ENCODE measurements around the gene SART3. TPM values are rescaled to one million over a fixed set of nuclear protein-coding genes. Genes with fewer than 3 reads are reported as not detected.

The SART3 gene
- total RNA-seq, 3 donors from 2014 or later, result 49.8 to 62.9 (median 60.2) TPM

DNA sequence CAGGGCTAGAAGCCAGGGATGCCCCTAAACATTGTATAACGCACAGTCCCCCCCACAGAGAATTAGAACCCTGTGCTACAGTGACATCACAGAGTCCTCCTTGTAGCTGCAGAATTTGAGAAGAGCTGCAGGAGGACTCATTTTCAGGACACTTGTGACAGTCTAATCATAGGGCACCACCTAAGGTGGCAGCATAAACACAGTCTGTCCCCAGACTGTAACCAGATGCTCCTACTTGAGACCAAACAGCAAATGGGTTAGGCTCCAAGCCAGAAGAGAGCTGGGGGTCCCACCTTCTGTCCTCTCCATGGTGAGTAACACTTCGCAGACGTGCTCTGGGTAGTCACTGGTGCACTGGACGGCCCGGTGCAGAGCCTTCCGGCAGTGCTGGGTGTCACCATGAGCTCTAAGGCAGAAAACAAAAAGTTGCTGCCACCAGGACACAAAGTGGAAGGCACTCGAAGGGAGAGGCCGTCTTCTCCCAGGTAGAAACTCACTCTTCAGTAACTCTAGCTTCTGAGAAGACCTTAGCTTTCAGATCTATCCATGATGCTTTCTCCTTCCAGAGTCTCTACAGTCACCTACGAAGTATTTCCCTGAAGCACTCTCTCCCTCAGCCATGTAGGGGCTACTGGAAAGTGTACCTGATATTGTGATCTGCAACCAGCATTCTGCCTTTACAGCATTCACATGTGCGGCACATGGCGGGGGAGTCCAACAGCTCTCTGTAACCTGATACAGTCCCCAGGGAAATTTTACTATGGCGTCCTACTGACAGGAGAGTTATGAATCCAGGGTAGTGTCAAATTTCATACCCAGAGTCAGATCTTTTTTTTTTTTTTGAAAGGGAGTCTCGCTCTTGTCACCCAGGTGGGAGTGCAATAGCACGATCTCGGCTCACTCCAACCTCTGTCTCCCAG is 28.8 kb downstream of the SART3 start:
- Histone ChIP-seq H3K4me1 (no peaks in the 10 kb centered on the region), H3K27me3 (no peaks in the 10 kb centered on the region), H3K9me3 (no peaks in the 10 kb centered on the region), H3K36me3 (peaks cover 9% of the 10 kb centered on the region), H3K4me3 (no peak overlapping the region), H3K27ac (no peak overlapping the region)
- intact Hi-C loops (cut with DNase I; ENCODE audit: low total_unique reads), result no loop called here
- TF ChIP-seq CTCF (IDR thresholded peaks at IDR 0.05), result no peak
- TF ChIP-seq POLR2AphosphoS5 (IDR thresholded peaks at IDR 0.05), result no peak
- no peak for TF ChIP-seq POLR2A (IDR thresholded peaks at IDR 0.05)
- no peak for DNase-seq (ENCODE audit: low spot score in 2 of 2)

- no peak for DNase-seq (ENCODE audit: low spot score in 2 of 2)
- Histone ChIP-seq H3K9me3 (no peaks in the 10 kb centered on the region), H3K27ac (no peak overlapping the region), H3K36me3 (peaks cover 1% of the 10 kb centered on the region), H3K4me3 (no peak overlapping the region), H3K4me1 (no peaks in the 10 kb centered on the region), H3K27me3 (no peaks in the 10 kb centered on the region)
- TF ChIP-seq POLR2A (IDR thresholded peaks at IDR 0.05), result no peak
- TF ChIP-seq CTCF (IDR thresholded peaks at IDR 0.05), result no peak
- no peak for TF ChIP-seq POLR2AphosphoS5 (IDR thresholded peaks at IDR 0.05)
- intact Hi-C loops (cut with DNase I; ENCODE audit: low total_unique reads), result no loop called here
Measured at GRCh38 chr12:108530161-108530560, 30.8 kb downstream of the SART3 start.

- intact Hi-C loops (cut with DNase I; ENCODE audit: low total_unique reads), result no loop called here
- no peak overlapping the region for H3K4me3 ChIP-seq
- no peak for TF ChIP-seq POLR2A (IDR thresholded peaks at IDR 0.05)
- TF ChIP-seq CTCF (IDR thresholded peaks at IDR 0.05), result no peak
- no peak for TF ChIP-seq POLR2AphosphoS5 (IDR thresholded peaks at IDR 0.05)
- no peak overlapping the region for H3K27ac ChIP-seq
- no peaks in the 10 kb centered on the region for H3K9me3 ChIP-seq
- H3K4me1 ChIP-seq, result no peaks in the 10 kb centered on the region
- H3K27me3 ChIP-seq, result no peaks in the 10 kb centered on the region
- peaks cover 8% of the 10 kb centered on the region for H3K36me3 ChIP-seq
- no peak for DNase-seq (ENCODE audit: low spot score in 2 of 2)
Measured at GRCh38 chr12:108527166-108527496, 33.8 kb downstream of the SART3 start.

DNA sequence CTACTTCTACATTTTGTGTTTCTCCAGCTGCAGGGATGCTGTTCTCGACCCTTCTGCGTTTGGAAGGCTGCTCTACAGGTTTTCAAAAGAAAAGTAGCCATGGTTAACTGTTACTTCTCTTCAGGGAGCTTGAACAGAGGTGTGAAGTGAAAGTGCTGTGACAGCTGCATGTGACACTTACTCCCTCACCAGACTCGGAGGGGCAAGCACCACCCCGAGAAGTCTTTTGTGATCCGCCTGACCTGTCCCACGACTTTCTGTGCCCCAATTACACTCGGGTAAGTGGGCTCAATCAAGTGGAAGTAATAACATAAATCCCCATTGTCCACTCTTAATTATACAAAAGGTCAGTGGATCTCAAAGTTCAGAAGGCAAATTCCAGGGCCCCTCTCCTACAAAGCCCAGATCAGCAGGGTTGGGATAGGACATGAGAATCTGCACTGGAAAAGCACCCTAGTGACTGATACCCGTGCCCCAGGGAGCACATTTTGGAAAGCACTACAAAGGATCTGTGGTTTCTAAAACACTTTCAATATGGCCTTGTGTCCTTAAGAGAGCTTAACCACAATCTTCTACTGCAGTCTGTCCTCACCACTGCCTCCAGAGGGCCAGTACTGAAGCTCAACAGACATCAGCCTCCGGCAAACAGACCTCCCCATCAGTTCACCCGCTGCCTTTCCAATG is 34.3 kb downstream of the SART3 start:
- Histone ChIP-seq H3K27me3 (no peaks in the 10 kb centered on the region), H3K4me3 (no peak overlapping the region), H3K4me1 (no peaks in the 10 kb centered on the region), H3K36me3 (peaks cover 8% of the 10 kb centered on the region), H3K27ac (no peak overlapping the region), H3K9me3 (no peaks in the 10 kb centered on the region)
- no peak for DNase-seq (ENCODE audit: low spot score in 2 of 2)
- TF ChIP-seq CTCF (IDR thresholded peaks at IDR 0.05) (no peak), POLR2A (IDR thresholded peaks at IDR 0.05) (no peak), POLR2AphosphoS5 (IDR thresholded peaks at IDR 0.05) (no peak)
- intact Hi-C loops (cut with DNase I; ENCODE audit: low total_unique reads), result no loop called here

GRCh38 chr12:108525681-108526080 is 35.3 kb downstream of the SART3 start:
- peaks cover 8% of the 10 kb centered on the region for H3K36me3 ChIP-seq
- no peak overlapping the region for H3K27ac ChIP-seq
- intact Hi-C loops (cut with DNase I; ENCODE audit: low total_unique reads), result no loop called here
- H3K4me3 ChIP-seq, result no peak overlapping the region
- H3K4me1 ChIP-seq, result no peaks in the 10 kb centered on the region
- DNase-seq (ENCODE audit: low spot score in 2 of 2), result no peak
- no peaks in the 10 kb centered on the region for H3K27me3 ChIP-seq
- TF ChIP-seq POLR2A (IDR thresholded peaks at IDR 0.05), result no peak
- no peak for TF ChIP-seq POLR2AphosphoS5 (IDR thresholded peaks at IDR 0.05)
- TF ChIP-seq CTCF (IDR thresholded peaks at IDR 0.05), result no peak
- H3K9me3 ChIP-seq, result no peaks in the 10 kb centered on the region
